ENCODE results near the gene KBTBD12.

Gene KBTBD12

GRCh38 chr3:127975153-127976029 is 60.4 kb downstream of the KBTBD12 start:
- TF ChIP-seq CTCF (IDR thresholded peaks at IDR 0.05; ENCODE audit: low read depth, low read length, missing control alignments) = no peak
- no peak overlapping the region for H3K4me3 ChIP-seq (ENCODE audit: low read depth, low read length)
- no peaks in the 10 kb centered on the region for H3K36me3 ChIP-seq (replicated peaks)
- H3K27ac ChIP-seq = no peak overlapping the region
- no peaks in the 10 kb centered on the region for H3K27me3 ChIP-seq (replicated peaks)
- DNase-seq = no peak
- in situ Hi-C loops (cut with HindIII; ENCODE audit: low pct_ligation_motif_present, low sequenced_read_pairs) = no loop called here

DNA sequence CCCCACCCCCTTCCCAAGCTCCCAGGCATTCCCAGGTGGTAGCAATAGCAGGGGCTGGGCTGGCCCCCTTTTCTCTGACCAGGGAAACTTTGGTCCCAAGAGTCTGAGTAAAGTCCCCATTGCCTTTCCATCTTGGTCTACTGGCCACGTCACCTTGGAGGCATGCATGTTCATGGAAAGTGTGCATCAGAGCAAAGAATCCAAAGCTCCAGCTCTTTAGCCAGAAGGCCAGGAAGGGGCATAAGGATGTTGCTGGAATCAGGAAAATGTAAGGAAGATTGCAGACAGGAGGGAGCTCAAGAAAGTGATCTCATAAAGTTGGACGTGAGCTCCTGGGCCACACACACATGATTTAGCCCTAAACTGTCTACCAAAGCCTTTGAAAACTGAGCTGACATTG is 63.6 kb downstream of the KBTBD12 start:
- H3K36me3 ChIP-seq (replicated peaks) = no peaks in the 10 kb centered on the region
- in situ Hi-C loops (cut with HindIII; ENCODE audit: low pct_ligation_motif_present, low sequenced_read_pairs) = no loop called here
- DNase-seq = no peak
- no peak overlapping the region for H3K27ac ChIP-seq
- no peak overlapping the region for H3K4me3 ChIP-seq (ENCODE audit: low read depth, low read length)
- TF ChIP-seq CTCF (IDR thresholded peaks at IDR 0.05; ENCODE audit: low read depth, low read length, missing control alignments) = no peak
- no peaks in the 10 kb centered on the region for H3K27me3 ChIP-seq (replicated peaks)

GRCh38 chr3:127979473-127979872 is 64.4 kb downstream of the KBTBD12 start:
- TF ChIP-seq CTCF (IDR thresholded peaks at IDR 0.05; ENCODE audit: low read depth, low read length, missing control alignments) = no peak
- no peaks in the 10 kb centered on the region for H3K36me3 ChIP-seq (replicated peaks)
- no peak for DNase-seq
- H3K27me3 ChIP-seq (replicated peaks) = no peaks in the 10 kb centered on the region
- no peak overlapping the region for H3K27ac ChIP-seq
- H3K4me3 ChIP-seq (ENCODE audit: low read depth, low read length) = no peak overlapping the region
- in situ Hi-C loops (cut with HindIII; ENCODE audit: low pct_ligation_motif_present, low sequenced_read_pairs) = no loop called here

DNA sequence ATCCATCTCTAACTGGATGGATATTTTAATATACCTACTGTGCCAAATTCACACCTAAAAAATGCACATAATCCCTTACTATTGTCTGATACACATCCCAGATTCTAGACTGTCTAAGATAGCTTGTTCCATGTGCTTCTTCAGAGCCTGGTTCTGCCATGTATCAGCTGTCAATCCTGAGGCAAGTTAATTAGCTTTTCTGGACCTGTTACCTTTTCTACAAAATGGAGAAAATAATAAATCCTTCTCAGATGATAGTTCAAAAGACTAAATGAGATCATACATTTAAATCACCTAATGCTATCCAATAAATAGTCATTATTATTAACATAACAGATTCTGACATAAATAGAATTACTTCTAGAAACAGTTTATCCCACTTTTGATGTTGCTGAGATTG is 66.1 kb downstream of the KBTBD12 start:
- Histone ChIP-seq H3K36me3 (replicated peaks) (no peaks in the 10 kb centered on the region), H3K27ac (no peak overlapping the region), H3K4me3 (ENCODE audit: low read depth, low read length) (no peak overlapping the region), H3K27me3 (replicated peaks) (no peaks in the 10 kb centered on the region)
- no peak for TF ChIP-seq CTCF (IDR thresholded peaks at IDR 0.05; ENCODE audit: low read depth, low read length, missing control alignments)
- DNase-seq = no peak
- in situ Hi-C loops (cut with HindIII; ENCODE audit: low pct_ligation_motif_present, low sequenced_read_pairs) = no loop called here

DNA sequence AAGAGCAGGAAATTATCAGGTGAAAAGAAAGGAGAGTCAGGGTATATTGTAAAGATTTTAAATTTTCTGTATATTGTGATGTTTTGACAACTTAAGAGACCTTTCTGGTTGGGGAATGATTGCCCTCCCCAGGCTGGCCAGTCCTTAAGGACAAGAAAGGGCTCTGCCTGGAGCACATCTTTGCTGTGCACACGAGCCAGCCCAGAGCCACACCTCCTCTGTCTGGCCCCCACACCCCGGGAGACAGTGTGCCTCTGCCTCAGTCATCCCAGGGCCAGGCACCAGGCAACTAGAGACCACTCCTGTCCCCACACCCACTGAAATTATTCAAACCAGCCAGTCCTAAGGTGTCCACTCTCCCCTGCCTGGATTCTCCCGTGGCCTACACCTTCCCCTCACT is 67.1 kb downstream of the KBTBD12 start:
- H3K27ac ChIP-seq = no peak overlapping the region
- in situ Hi-C loops (cut with HindIII; ENCODE audit: low pct_ligation_motif_present, low sequenced_read_pairs) = no loop called here
- DNase-seq = no peak
- no peak for TF ChIP-seq CTCF (IDR thresholded peaks at IDR 0.05; ENCODE audit: low read depth, low read length, missing control alignments)
- no peak overlapping the region for H3K4me3 ChIP-seq (ENCODE audit: low read depth, low read length)
- H3K36me3 ChIP-seq (replicated peaks) = no peaks in the 10 kb centered on the region
- H3K27me3 ChIP-seq (replicated peaks) = no peaks in the 10 kb centered on the region
